HEK293T (cell line): ENCODE results near the gene SLAMF8.

Experiments used
- CTCF ChIA-PET: fragments of 350-600 bp; formaldehyde crosslinking; extraction: SDS; loops from one replicate; lab custom pipeline; 2021; ENCODE audit warnings: antibody characterized with exemption, inconsistent platforms; lab: Yijun Ruan, JAX
- POLR2A ChIA-PET: fragments of 350-600 bp; formaldehyde crosslinking; extraction: SDS; loops from one replicate; lab custom pipeline; 2020; ENCODE audit warnings: antibody characterized with exemption, inconsistent platforms; lab: Yijun Ruan, JAX
- DNase-seq: peaks from one replicate; pipeline ENCODE4 v3.0.0; 2012; ENCODE audit warnings: mixed read lengths; ENCODE audit errors: extremely low spot score
- ARNT ChIP-seq: fragments of 450-650 bp; IDR thresholded peaks from 2 replicates; pipeline ENCODE4 v1.6.1; 2017; ENCODE audit warnings: mild to moderate bottlenecking
- BHLHE40 ChIP-seq: fragments of 450-650 bp; IDR thresholded peaks from 2 replicates; pipeline ENCODE4 v1.6.1; 2016; ENCODE audit warnings: mild to moderate bottlenecking, moderate library complexity, borderline replicate concordance
- CTBP1 ChIP-seq: fragments of 450-650 bp; IDR thresholded peaks from 2 replicates; pipeline ENCODE4 v1.6.1; 2016; ENCODE audit warnings: borderline replicate concordance
- ELF4 ChIP-seq: fragments of 450-650 bp; IDR thresholded peaks from 2 replicates; pipeline ENCODE4 v1.6.1; 2017; ENCODE audit warnings: antibody characterized with exemption
- FOXA1 ChIP-seq: fragments of 450-650 bp; IDR thresholded peaks from 2 replicates; pipeline ENCODE4 v1.6.1; 2016; ENCODE audit warnings: mild to moderate bottlenecking
- FOXK2 ChIP-seq: fragments of 450-650 bp; IDR thresholded peaks from 2 replicates; pipeline ENCODE4 v1.6.1; 2016; ENCODE audit warnings: mild to moderate bottlenecking
- FOXM1 ChIP-seq: fragments of 450-650 bp; IDR thresholded peaks from 2 replicates; pipeline ENCODE4 v1.6.1; 2017; ENCODE audit warnings: mild to moderate bottlenecking, borderline replicate concordance
- HDGF ChIP-seq: fragments of 450-650 bp; IDR thresholded peaks from 2 replicates; pipeline ENCODE4 v1.6.1; 2017; ENCODE audit warnings: antibody characterized with exemption, borderline replicate concordance
- L3MBTL2 ChIP-seq: fragments of 450-650 bp; conservative IDR thresholded peaks from 2 replicates; pipeline ENCODE4 v1.6.1; 2016; ENCODE audit warnings: mild to moderate bottlenecking
- LEF1 ChIP-seq: fragments of 450-650 bp; IDR thresholded peaks from 2 replicates; pipeline ENCODE4 v1.6.1; 2017; ENCODE audit warnings: mild to moderate bottlenecking, borderline replicate concordance
- NFRKB ChIP-seq: fragments of 450-650 bp; IDR thresholded peaks from 2 replicates; pipeline ENCODE4 v1.6.1; 2016; ENCODE audit warnings: mild to moderate bottlenecking, moderate library complexity
- PKNOX1 ChIP-seq: fragments of 450-650 bp; IDR thresholded peaks from 2 replicates; pipeline ENCODE4 v1.6.1; 2016
- SP1 ChIP-seq: fragments of 450-650 bp; IDR thresholded peaks from 2 replicates; pipeline ENCODE4 v1.6.1; 2017
- SUZ12 ChIP-seq: fragments of 450-650 bp; IDR thresholded peaks from 2 replicates; pipeline ENCODE4 v1.6.1; 2016; ENCODE audit warnings: mild to moderate bottlenecking
- TARDBP ChIP-seq: fragments of 450-650 bp; IDR thresholded peaks from 2 replicates; pipeline ENCODE4 v1.6.1; 2016
- ZNF384 ChIP-seq: fragments of 450-650 bp; IDR thresholded peaks from 2 replicates; pipeline ENCODE4 v1.6.1; 2016

The SLAMF8 gene

GRCh38 chr1:159825564-159825963 lies 1.1 kb upstream of the SLAMF8 start:
- ChIA-PET POLR2A (no interaction called here), CTCF (no interaction called here)
- peak; percentile 71 for TF ChIP-seq PKNOX1
- no peak for TF ChIP-seq ZNF384
- no peak for DNase-seq

DNA sequence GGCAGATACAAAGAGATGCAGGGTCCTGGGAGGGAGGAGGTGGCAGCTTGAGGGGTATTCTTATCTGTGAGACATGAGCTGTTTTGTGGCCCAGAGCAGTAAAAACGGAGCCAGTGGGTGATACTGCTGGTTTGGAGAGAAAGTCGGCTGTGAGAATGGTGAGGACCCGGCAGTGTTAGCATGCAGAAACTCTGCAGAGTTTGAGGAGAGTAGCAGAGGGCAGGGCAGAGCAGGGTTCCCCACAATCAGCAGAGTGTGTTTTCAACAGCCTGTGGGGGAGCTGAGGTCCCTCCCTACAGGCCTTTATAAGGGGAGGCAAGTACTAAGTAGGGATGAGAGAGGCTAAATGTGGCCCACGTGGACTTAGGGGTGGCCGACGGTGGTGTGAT lies 423 bp downstream of the SLAMF8 start:
- POLR2A ChIA-PET: no interaction called here
- no peak for DNase-seq
- CTCF ChIA-PET: interaction anchor here (0.6 kb wide), 1 partner anchor 119 kb away, joined by 3 read pairs; the partner anchor contains the start of gene IGSF9
- TF ChIP-seq ZNF384 (no peak), SP1 (no peak), FOXM1 (no peak), PKNOX1 (no peak), TARDBP (no peak), NFRKB (no peak), LEF1 (no peak), ARNT (no peak), CTBP1 (no peak), L3MBTL2 (no peak), FOXK2 (no peak), BHLHE40 (no peak), FOXA1 (no peak), SUZ12 (no peak)

DNA sequence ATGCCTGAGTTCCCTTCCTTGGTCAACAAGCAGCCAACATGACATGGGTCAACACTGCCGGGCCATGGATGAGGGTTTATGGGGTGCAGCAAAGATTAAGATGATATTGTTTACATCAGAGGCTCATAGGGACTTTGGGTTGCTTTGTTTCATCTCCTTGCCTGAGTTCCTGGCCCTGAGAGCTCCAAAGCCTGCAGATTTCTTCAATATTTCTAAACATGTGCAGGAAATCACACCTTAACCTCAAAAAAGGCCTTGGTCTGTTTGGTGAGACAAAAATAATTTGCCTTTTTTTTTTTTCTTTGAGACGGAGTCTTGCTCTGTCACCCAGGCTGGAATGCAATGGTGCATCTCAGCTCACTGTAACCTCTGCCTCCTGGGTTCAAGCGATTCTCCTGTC lies 876 bp downstream of the SLAMF8 start:
- TF ChIP-seq SUZ12 (no peak), HDGF (no peak), FOXM1 (no peak), FOXA1 (no peak), TARDBP (no peak), NFRKB (no peak), LEF1 (no peak), FOXK2 (no peak)
- ChIA-PET CTCF (no interaction called here), POLR2A (no interaction called here)
- no peak for DNase-seq

DNA sequence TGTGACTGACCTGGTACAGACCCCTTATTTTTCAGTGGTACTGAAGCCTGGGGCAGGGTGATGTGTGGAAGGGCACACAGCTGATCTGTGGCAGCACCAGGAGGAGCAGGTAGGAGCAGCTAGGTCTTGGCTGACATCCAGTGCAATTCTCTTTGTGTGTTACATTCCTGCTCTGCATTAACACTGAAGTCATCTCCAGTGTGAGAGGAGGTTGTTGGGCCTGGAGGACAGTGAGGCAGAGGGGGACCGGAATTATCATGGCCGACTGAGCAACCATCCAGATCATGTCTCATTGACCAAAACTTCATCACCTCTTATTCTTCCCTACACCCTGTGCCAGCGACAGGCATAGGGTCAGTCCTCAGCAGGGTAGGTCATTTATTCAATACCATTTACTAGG lies 1.5 kb downstream of the SLAMF8 start:
- TF ChIP-seq HDGF (no peak), SP1 (no peak), PKNOX1 (no peak), ZNF384 (no peak), FOXM1 (no peak), L3MBTL2 (no peak), BHLHE40 (no peak), SUZ12 (no peak), ARNT (no peak), TARDBP (no peak), LEF1 (no peak)
- no peak for DNase-seq
- ChIA-PET POLR2A (no interaction called here), CTCF (interaction anchor here (1.0 kb wide), 1 partner anchor 29 kb away, joined by 3 read pairs; no protein-coding TSS in a partner anchor)

DNA sequence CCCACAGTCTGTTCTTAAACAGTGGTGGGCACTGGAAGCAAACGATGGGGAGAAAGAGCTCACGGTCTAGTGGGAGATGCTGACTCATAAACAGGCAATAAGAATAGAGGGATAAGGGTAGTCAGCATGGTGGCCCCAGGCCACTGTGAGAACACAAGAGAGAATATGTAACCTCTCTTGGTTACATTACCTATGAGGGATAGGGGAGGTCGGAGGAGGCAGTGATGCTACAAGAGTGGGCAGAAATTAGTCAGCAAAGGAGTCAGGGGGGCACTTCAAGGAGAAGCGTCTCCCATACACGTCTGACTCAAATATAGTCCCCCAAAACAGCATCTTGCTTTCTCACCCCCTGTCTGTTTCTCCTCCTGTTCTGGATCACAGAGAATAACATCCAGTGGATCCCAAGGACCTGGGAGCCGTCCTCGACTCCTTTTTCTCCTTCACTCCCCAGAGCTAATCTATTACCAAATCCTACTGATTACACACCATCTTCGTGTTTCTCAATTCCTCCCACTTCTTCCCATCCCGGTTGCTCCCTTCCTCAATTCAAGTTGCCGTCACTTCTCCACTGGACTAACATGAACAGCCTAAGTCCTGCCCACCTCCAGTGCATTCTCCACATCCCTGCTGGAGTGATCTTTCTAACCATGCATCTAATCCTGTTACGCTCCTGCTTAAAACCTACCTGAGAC lies 2.1 kb downstream of the SLAMF8 start:
- ChIA-PET POLR2A (no interaction called here), CTCF (interaction anchor here (1.0 to 1.4 kb wide), 2 partner anchors 30 to 179 kb away, joined by 3 read pairs; no protein-coding TSS in a partner anchor)
- no peak for DNase-seq
- TF ChIP-seq FOXA1: no peak
- TF ChIP-seq ZNF384: no peak
- no peak for TF ChIP-seq TARDBP
- no peak for TF ChIP-seq L3MBTL2
- no peak for TF ChIP-seq LEF1
- no peak for TF ChIP-seq BHLHE40
- TF ChIP-seq SP1: no peak
- TF ChIP-seq SUZ12: no peak
- no peak for TF ChIP-seq HDGF
- TF ChIP-seq FOXM1: no peak
- no peak for TF ChIP-seq PKNOX1
- no peak for TF ChIP-seq FOXK2
- TF ChIP-seq CTBP1: no peak
- no peak for TF ChIP-seq ELF4
- no peak for TF ChIP-seq NFRKB
- no peak for TF ChIP-seq ARNT

GRCh38 chr1:159829273-159829634 lies 2.6 kb downstream of the SLAMF8 start:
- no peak for TF ChIP-seq FOXK2
- TF ChIP-seq ELF4: no peak
- no peak for TF ChIP-seq CTBP1
- TF ChIP-seq SUZ12: no peak
- TF ChIP-seq TARDBP: no peak
- POLR2A ChIA-PET: no interaction called here
- peak; percentile 69 for DNase-seq
- CTCF ChIA-PET: interaction anchor here (1.1 to 1.4 kb wide), 2 partner anchors 30 to 178 kb away, joined by 3 to 4 read pairs; no protein-coding TSS in a partner anchor
